CD4-positive, CD25-positive, alpha-beta regulatory T cell (primary cell): ENCODE measurements around the gene MCTP1. TPM values are rescaled to one million over a fixed set of nuclear protein-coding genes. Genes with fewer than 3 reads are reported as not detected.

Source experiments
- ATAC-seq, 2 donors: fragments of 150-1000 bp; cut with Tn5 transposase; one replicate each; pipeline ENCODE4 v1.10.0; 2021; ENCODE audit warnings: low read depth in 2 of 2, moderate number of reproducible peaks in 2 of 2, moderate library complexity in 1 of 2
- DNase-seq, 3 donors: peaks; one replicate each; pipeline versions ENCODE4 v3.0.0 to v3.0.0-alpha.2; 2012 to 2022; ENCODE audit warnings: mixed read lengths in 1 of 3
- H3K27ac ChIP-seq: one replicate; pipeline ENCODE4 v1.7.0; 2013; ENCODE audit warnings: mild to moderate bottlenecking, low read length; ENCODE audit not compliant: insufficient read depth, poor library complexity, severe bottlenecking
- H3K27me3 ChIP-seq: one replicate; pipeline ENCODE4 v1.7.0; 2013; ENCODE audit warnings: low read length; ENCODE audit not compliant: control insufficient read depth, insufficient read depth
- H3K36me3 ChIP-seq: one replicate; pipeline ENCODE4 v1.7.0; 2013; ENCODE audit warnings: mild to moderate bottlenecking, low read length, moderate library complexity; ENCODE audit not compliant: control insufficient read depth, insufficient read depth
- H3K4me1 ChIP-seq: 2 replicates; pipeline ENCODE4 v1.7.0; 2013; ENCODE audit warnings: mild to moderate bottlenecking, low read length; ENCODE audit not compliant: insufficient read depth, control insufficient read depth, poor library complexity, severe bottlenecking
- H3K4me3 ChIP-seq: one replicate; pipeline ENCODE4 v1.7.0; 2013; ENCODE audit warnings: low read depth, mild to moderate bottlenecking, low read length, moderate library complexity
- H3K9me3 ChIP-seq, 2 experiments: 1 replicate in 1 of 2; 2 replicates in 1 of 2; pipeline ENCODE4 v1.7.0; 2013; ENCODE audit warnings: low read length in 2 of 2, mild to moderate bottlenecking in 1 of 2, moderate library complexity in 1 of 2; ENCODE audit not compliant: control insufficient read depth in 2 of 2
- H3K27ac Mint-ChIP-seq, 3 donors: one replicate each; pipeline ENCODE4 v1.8.0; 2020 to 2022; ENCODE audit warnings: mild to moderate bottlenecking in 3 of 3, mixed read lengths in 3 of 3, moderate library complexity in 2 of 3
- H3K27me3 Mint-ChIP-seq: one replicate; pipeline ENCODE4 v1.8.0; 2022; ENCODE audit warnings: mild to moderate bottlenecking, mixed read lengths
- H3K36me3 Mint-ChIP-seq: one replicate; pipeline ENCODE4 v1.8.0; 2020; ENCODE audit warnings: mixed read lengths
- H3K4me1 Mint-ChIP-seq, 4 donors: one replicate each; pipeline ENCODE4 v1.8.0; 2020 to 2022; ENCODE audit warnings: mixed read lengths in 4 of 4, mild to moderate bottlenecking in 1 of 4
- H3K4me3 Mint-ChIP-seq, 4 donors: one replicate each; pipeline ENCODE4 v1.8.0; 2020 to 2022; ENCODE audit warnings: mild to moderate bottlenecking in 4 of 4, mixed read lengths in 4 of 4, moderate library complexity in 3 of 4
- H3K9me3 Mint-ChIP-seq, 7 donors: one replicate each; pipeline ENCODE4 v1.8.0; 2020 to 2022; ENCODE audit warnings: mixed read lengths in 7 of 7, mild to moderate bottlenecking in 3 of 7, moderate library complexity in 2 of 7
- polyA plus RNA-seq, 4 donors: library from polyadenylated mRNA; unstranded; fragments of 300-500 nt; fragmentation: Illumina TruSeq; gene quantifications; one replicate each; pipeline ENCODE4 v1.2.3, GENCODE V29; 2021
- total RNA-seq: library from RNA; stranded (reverse); gene quantifications from one replicate; pipeline ENCODE4 v1.2.3, GENCODE V29; 2022

The MCTP1 gene
- total and polyA plus RNA-seq, 5 donors from 2014 or later = 0.24 to 2.9 (median 0.76) TPM

- no peaks in the 10 kb centered on the region for H3K9me3 ChIP-seq
- Mint-ChIP-seq H3K4me1 (peaks cover 0 to 3% (median 0%) of the 10 kb centered on the region in 4 donors), H3K27ac (no peak overlapping the region), H3K36me3 (no peaks in the 10 kb centered on the region), H3K27me3 (peaks cover 4% of the 10 kb centered on the region), H3K4me3 (no peak overlapping the region), H3K9me3 (no peaks in the 10 kb centered on the region)
- DNase-seq = no peak
- no peaks in the 10 kb centered on the region for H3K4me1 ChIP-seq
- H3K36me3 ChIP-seq = no peaks in the 10 kb centered on the region
- no peak overlapping the region for H3K27ac ChIP-seq
- H3K27me3 ChIP-seq = no peaks in the 10 kb centered on the region
- H3K4me3 ChIP-seq = no peak overlapping the region
- no peak for ATAC-seq
Measured at GRCh38 chr5:94782383-94782782, 502.5 kb downstream of the MCTP1 start.

- no peak overlapping the region for H3K4me3 ChIP-seq
- peaks cover 4% of the 10 kb centered on the region for H3K27me3 Mint-ChIP-seq
- H3K4me1 Mint-ChIP-seq = peaks cover 0 to 3% (median 0%) of the 10 kb centered on the region in 4 donors
- H3K27me3 ChIP-seq = no peaks in the 10 kb centered on the region
- H3K4me1 ChIP-seq = no peaks in the 10 kb centered on the region
- no peak overlapping the region for H3K27ac ChIP-seq
- H3K9me3 ChIP-seq = no peaks in the 10 kb centered on the region
- H3K27ac Mint-ChIP-seq = no peak overlapping the region
- ATAC-seq (no peak), DNase-seq (no peak)
- no peaks in the 10 kb centered on the region for H3K36me3 Mint-ChIP-seq
- no peaks in the 10 kb centered on the region for H3K9me3 Mint-ChIP-seq
- H3K36me3 ChIP-seq = no peaks in the 10 kb centered on the region
- H3K4me3 Mint-ChIP-seq = no peak overlapping the region
Measured at GRCh38 chr5:94779684-94780083, 505.2 kb downstream of the MCTP1 start.

DNA sequence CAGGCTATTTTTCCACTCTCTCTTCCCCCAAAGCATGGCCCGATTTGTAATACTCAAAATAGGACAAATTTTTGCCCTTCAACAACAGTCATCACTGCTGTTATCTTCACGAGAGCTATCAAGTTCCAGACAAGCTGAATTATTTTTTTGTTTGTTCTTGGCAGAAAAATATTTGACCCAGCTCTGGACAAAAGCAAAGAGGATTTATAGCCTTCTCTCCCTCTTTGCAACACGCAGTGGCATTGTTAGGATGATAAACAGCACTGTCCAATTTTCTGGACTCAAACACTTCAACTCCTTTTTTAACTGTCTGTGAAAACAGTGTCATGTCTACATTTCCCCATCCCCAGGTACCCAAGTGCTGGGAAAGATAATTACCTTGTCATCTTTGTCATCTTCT lies 506.2 kb downstream of the MCTP1 start:
- no peak for DNase-seq
- Histone ChIP-seq H3K27me3 (no peaks in the 10 kb centered on the region), H3K4me3 (no peak overlapping the region), H3K4me1 (no peaks in the 10 kb centered on the region), H3K27ac (no peak overlapping the region), H3K9me3 (no peaks in the 10 kb centered on the region), H3K36me3 (no peaks in the 10 kb centered on the region)
- Mint-ChIP-seq H3K4me1 (peaks cover 0 to 3% (median 0%) of the 10 kb centered on the region in 4 donors), H3K4me3 (no peak overlapping the region), H3K9me3 (no peaks in the 10 kb centered on the region), H3K27ac (no peak overlapping the region), H3K27me3 (peaks cover 4% of the 10 kb centered on the region), H3K36me3 (no peaks in the 10 kb centered on the region)
- ATAC-seq = no peak

DNA sequence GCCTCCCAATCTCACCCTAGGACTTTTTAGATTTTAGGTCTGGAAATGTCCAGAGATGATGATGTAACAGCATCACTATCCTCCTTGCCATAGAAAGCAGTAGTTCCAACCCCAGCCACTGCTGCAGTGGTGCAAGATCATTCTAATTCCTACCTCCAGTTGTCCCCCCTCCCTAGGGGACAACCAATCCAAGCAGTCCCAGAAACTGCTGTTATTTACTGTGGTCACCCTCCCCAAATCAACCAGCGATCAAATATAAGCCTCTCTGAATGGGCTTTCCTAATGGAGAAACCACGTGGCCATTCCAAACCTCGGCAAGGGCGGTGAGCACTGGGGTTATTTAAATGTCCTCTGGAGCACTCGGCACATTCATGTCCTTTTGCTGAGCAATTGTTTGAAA lies 506.6 kb downstream of the MCTP1 start:
- Mint-ChIP-seq H3K4me3 (no peak overlapping the region), H3K27me3 (peaks cover 4% of the 10 kb centered on the region), H3K4me1 (peaks cover 0 to 3% (median 0%) of the 10 kb centered on the region in 4 donors), H3K27ac (no peak overlapping the region), H3K36me3 (no peaks in the 10 kb centered on the region), H3K9me3 (peaks cover 0 to 4% (median 0%) of the 10 kb centered on the region in 7 donors)
- Histone ChIP-seq H3K4me3 (no peak overlapping the region), H3K27ac (no peak overlapping the region), H3K36me3 (no peaks in the 10 kb centered on the region), H3K27me3 (no peaks in the 10 kb centered on the region), H3K9me3 (no peaks in the 10 kb centered on the region), H3K4me1 (no peaks in the 10 kb centered on the region)
- ATAC-seq (no peak), DNase-seq (no peak)

DNA sequence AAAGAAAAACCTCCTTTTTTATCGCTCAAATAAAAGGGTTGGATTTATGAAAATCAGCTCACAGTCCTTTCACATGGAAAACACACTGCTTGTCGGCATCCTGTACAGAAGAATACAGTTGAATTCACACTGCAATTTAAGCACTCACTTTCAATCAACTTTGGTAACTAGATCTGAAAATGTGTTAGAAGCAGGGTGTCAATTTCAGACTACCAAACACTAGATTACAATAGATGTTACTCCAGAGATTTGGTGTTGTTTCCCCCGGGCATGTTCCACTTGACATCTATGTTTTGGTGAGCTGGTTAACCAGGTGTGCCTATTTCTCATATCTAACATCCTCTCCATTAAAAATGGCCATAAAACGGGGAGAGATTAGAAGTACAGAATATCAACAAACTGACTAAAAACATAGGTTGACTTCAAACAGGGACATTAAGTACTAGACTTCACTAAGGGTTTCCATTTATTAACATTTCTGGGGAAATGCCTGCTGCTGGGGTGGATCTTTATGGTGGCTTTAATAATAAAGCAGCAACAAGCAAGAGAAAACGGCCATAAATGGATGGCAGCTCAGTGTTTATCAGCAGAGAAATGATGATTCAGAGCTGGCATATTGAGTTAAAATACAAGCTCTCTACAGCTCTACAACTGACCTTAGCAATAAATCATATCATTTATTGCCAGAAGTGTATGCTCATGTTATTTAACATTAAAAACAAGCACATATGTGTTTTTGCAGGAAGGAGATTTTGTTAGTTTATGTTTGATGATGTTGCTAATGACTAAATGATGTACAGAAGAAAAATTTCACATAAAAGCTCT lies 507.6 kb downstream of the MCTP1 start:
- ATAC-seq = no peak
- Histone ChIP-seq H3K27ac (no peak overlapping the region), H3K9me3 (no peaks in the 10 kb centered on the region), H3K4me3 (no peak overlapping the region), H3K4me1 (no peaks in the 10 kb centered on the region), H3K36me3 (no peaks in the 10 kb centered on the region), H3K27me3 (no peaks in the 10 kb centered on the region)
- no peak for DNase-seq
- Mint-ChIP-seq H3K27me3 (peaks cover 4% of the 10 kb centered on the region), H3K4me3 (no peak overlapping the region), H3K36me3 (no peaks in the 10 kb centered on the region), H3K9me3 (peaks cover 0 to 4% (median 0%) of the 10 kb centered on the region in 7 donors), H3K4me1 (peaks cover 0 to 3% (median 0%) of the 10 kb centered on the region in 4 donors), H3K27ac (no peak overlapping the region)

DNA sequence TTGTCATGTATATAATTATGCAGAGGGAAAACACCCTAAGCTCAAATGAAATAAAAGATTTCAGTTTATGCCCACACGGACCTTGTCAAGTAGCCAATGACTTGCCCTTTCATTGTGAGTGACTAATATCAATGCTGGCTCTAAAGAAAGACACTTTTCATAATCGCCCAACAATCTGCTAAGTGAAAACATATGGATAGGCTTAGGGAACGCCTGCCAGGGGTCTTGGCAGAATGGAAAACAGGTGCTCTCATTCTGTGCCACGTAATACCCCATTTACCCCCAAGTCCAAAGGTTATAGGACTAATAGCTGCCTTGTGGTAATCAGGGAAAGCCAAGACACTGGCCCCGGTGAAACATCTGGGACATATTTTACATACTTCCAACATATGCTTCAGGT lies 508.7 kb downstream of the MCTP1 start:
- Histone ChIP-seq H3K27ac (no peak overlapping the region), H3K36me3 (no peaks in the 10 kb centered on the region), H3K4me3 (no peak overlapping the region), H3K9me3 (no peaks in the 10 kb centered on the region), H3K27me3 (no peaks in the 10 kb centered on the region), H3K4me1 (no peaks in the 10 kb centered on the region)
- H3K27me3 Mint-ChIP-seq = peaks cover 4% of the 10 kb centered on the region
- peaks cover 0 to 3% (median 0%) of the 10 kb centered on the region in 4 donors for H3K4me1 Mint-ChIP-seq
- H3K9me3 Mint-ChIP-seq = peaks cover 0 to 4% (median 0%) of the 10 kb centered on the region in 7 donors
- ATAC-seq (no peak), DNase-seq (no peak)
- no peaks in the 10 kb centered on the region for H3K36me3 Mint-ChIP-seq
- no peak overlapping the region for H3K4me3 Mint-ChIP-seq
- H3K27ac Mint-ChIP-seq = no peak overlapping the region

DNA sequence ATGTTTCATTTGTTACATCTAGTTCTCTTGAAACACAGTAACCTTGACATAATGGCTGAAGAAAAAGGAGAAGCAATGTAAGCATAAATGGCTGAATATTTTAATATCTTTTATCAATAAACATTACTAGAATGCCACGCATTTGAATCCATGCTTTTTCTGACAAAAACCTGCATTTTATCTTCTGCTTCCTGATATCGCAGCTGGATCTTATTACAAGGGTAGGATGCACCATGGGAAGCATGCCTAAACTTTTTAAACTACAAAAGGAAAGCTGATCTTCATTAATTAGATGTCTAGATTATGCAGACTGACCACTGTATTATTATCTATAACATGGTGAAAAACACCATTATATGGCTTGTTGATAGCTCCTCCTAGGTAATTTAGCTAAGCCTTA lies 509.8 kb downstream of the MCTP1 start:
- H3K27ac Mint-ChIP-seq = peak overlapping the region in 1 of 3 donors; percentile 10
- peaks cover 0 to 3% (median 0%) of the 10 kb centered on the region in 4 donors for H3K4me1 Mint-ChIP-seq
- peaks cover 0 to 4% (median 0%) of the 10 kb centered on the region in 7 donors for H3K9me3 Mint-ChIP-seq
- no peaks in the 10 kb centered on the region for H3K9me3 ChIP-seq
- H3K27me3 ChIP-seq = no peaks in the 10 kb centered on the region
- H3K27me3 Mint-ChIP-seq = peaks cover 4% of the 10 kb centered on the region
- H3K4me3 Mint-ChIP-seq = no peak overlapping the region
- ATAC-seq = no peak
- H3K36me3 Mint-ChIP-seq = no peaks in the 10 kb centered on the region
- DNase-seq = no peak
- no peak overlapping the region for H3K4me3 ChIP-seq
- no peaks in the 10 kb centered on the region for H3K4me1 ChIP-seq
- no peaks in the 10 kb centered on the region for H3K36me3 ChIP-seq
- no peak overlapping the region for H3K27ac ChIP-seq

DNA sequence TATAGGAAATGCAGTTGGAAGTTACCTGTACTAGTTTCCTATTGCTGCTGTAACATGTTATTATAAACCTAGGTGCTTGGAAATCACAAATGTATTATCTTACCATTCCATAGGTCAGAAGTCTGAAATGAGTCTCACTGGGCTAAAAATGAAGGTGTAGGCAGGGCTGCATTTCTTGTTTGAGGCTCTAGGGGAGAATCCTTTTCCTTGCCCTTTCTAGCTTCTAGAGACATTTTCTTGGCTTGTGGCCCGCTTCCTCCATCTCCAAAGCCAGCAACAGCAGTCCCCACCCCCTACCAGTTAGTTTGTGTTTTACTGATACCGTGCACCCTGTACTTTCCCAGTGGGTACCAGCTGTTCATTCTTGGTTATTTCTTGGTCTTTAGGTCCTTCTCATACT lies 513.2 kb downstream of the MCTP1 start:
- Mint-ChIP-seq H3K9me3 (peaks cover 0 to 4% (median 0%) of the 10 kb centered on the region in 7 donors), H3K4me3 (no peak overlapping the region), H3K27ac (no peak overlapping the region), H3K27me3 (peaks cover 6% of the 10 kb centered on the region), H3K4me1 (no peaks in the 10 kb centered on the region), H3K36me3 (no peaks in the 10 kb centered on the region)
- Histone ChIP-seq H3K27me3 (no peaks in the 10 kb centered on the region), H3K4me3 (no peak overlapping the region), H3K9me3 (no peaks in the 10 kb centered on the region), H3K27ac (no peak overlapping the region), H3K36me3 (no peaks in the 10 kb centered on the region), H3K4me1 (no peaks in the 10 kb centered on the region)
- ATAC-seq (no peak), DNase-seq (no peak)
